K562 (cell line): Measurements from ENCODE around the gene MSH3. TPM values are rescaled to one million over a fixed set of nuclear protein-coding genes. Genes with fewer than 3 reads are reported as not detected.

Source experiments
- ATAC-seq: fragments of 200-7000 bp; cut with Tn5 transposase; 3 replicates; pipeline ENCODE4 v1.9.1; 2020; ENCODE audit warnings: moderate library complexity
- BruUV-seq: library from RNA; stranded (reverse); fragments of 400-500 nt; replicated peaks from 2 replicates; lab custom pipeline; 2021; lab: Mats Ljungman, UMichigan
- CTCF ChIA-PET: fragments of 300-600 bp; formaldehyde crosslinking; extraction: SDS; loops from one replicate; lab custom pipeline; 2021; ENCODE audit warnings: low intra/inter-chr PET ratio; lab: Yijun Ruan, JAX
- POLR2A ChIA-PET: fragments of 300-600, 350-650 bp; sonication (Branson Sonifier 250); formaldehyde crosslinking; extraction: SDS; loops from one replicate; lab custom pipeline; 2021; ENCODE audit warnings: antibody characterized with exemption, inconsistent platforms; lab: Yijun Ruan, JAX
- DNase-seq, 4 experiments: peaks; one replicate each; pipeline versions ENCODE4 v3.0.0 to v3.0.0-alpha.2; 2011 to 2018; ENCODE audit warnings: low spot score in 3 of 4, mixed read lengths in 3 of 4; ENCODE audit errors: extremely low read depth in 1 of 4
- FAIRE-seq: peaks from 2 replicates; lab custom pipeline; 2011; peaks lifted over from hg19 to GRCh38; lab: Jason Lieb, UNC
- H2AFZ ChIP-seq: 2 replicates; pipeline ENCODE4 v1.6.0; 2011; ENCODE audit warnings: low read depth, low read length, control low read depth, inconsistent platforms
- H3K27ac ChIP-seq: fragments of 200-600 bp; 3 replicates; pipeline ENCODE4 v1.8.0; 2011; ENCODE audit warnings: low read depth, mild to moderate bottlenecking, control low read depth, inconsistent platforms, low read length, moderate library complexity, mixed read lengths; ENCODE audit errors: extremely low read depth
- H3K27me3 ChIP-seq, 2 experiments: fragments of 300-600 bp in 1 of 2; 2 replicates in 1 of 2; 3 replicates in 1 of 2; pipeline versions ENCODE4 v1.6.0 to v1.8.0; 2011; ENCODE audit warnings: inconsistent platforms in 2 of 2, low read length in 2 of 2, mild to moderate bottlenecking in 1 of 2, mixed read lengths in 1 of 2, moderate library complexity in 1 of 2; ENCODE audit not compliant: control insufficient read depth in 2 of 2, insufficient read depth in 2 of 2
- H3K36me3 ChIP-seq: fragments of 300-600 bp; 3 replicates; pipeline ENCODE4 v1.8.0; 2011; ENCODE audit warnings: mild to moderate bottlenecking, low read length, inconsistent platforms; ENCODE audit not compliant: control insufficient read depth, insufficient read depth
- H3K4me1 ChIP-seq, 2 experiments: fragments of 200-600 bp in 1 of 2; replicated peaks in 1 of 2; 2 replicates in 1 of 2; 3 replicates in 1 of 2; pipeline versions ENCODE4 v1.5.1 to v1.8.0; 2011; ENCODE audit warnings: inconsistent platforms in 2 of 2, low read length in 2 of 2, mild to moderate bottlenecking in 1 of 2, mixed read lengths in 1 of 2, moderate library complexity in 1 of 2; ENCODE audit not compliant: control insufficient read depth in 2 of 2, insufficient read depth in 2 of 2
- H3K4me2 ChIP-seq: 2 replicates; pipeline ENCODE4 v1.6.1; 2011; ENCODE audit warnings: low read length, control low read depth, inconsistent platforms, mixed read lengths; ENCODE audit not compliant: insufficient read depth
- H3K4me3 ChIP-seq: fragments of 200-600 bp; sonication (generic), shearing (Covaris generic); 2 replicates; pipeline ENCODE4 v1.5.1; 2016; ENCODE audit warnings: control low read depth, inconsistent platforms
- H3K79me2 ChIP-seq: fragments of 200-600 bp; 3 replicates; pipeline ENCODE4 v1.8.0; 2011; ENCODE audit warnings: low read length, inconsistent platforms; ENCODE audit not compliant: control insufficient read depth, insufficient read depth
- H3K9ac ChIP-seq, 2 experiments: 2 replicates each; pipeline versions ENCODE4 v1.6.0 to v1.6.1; 2011; ENCODE audit warnings: low read depth in 2 of 2, low read length in 2 of 2, control low read depth in 1 of 2, inconsistent platforms in 1 of 2, mild to moderate bottlenecking in 1 of 2, mixed read lengths in 1 of 2; ENCODE audit not compliant: insufficient read depth in 1 of 2
- H3K9me1 ChIP-seq: one replicate; pipeline ENCODE4 v1.6.0; 2011; ENCODE audit warnings: inconsistent platforms, mild to moderate bottlenecking, low read length, moderate library complexity; ENCODE audit not compliant: control insufficient read depth, insufficient read depth
- H3K9me3 ChIP-seq: replicated peaks from 2 replicates; pipeline ENCODE4 v1.5.1; 2011; ENCODE audit warnings: low read depth, low read length, inconsistent platforms; ENCODE audit not compliant: control insufficient read depth, insufficient read depth
- H4K20me1 ChIP-seq: replicated peaks from 2 replicates; pipeline ENCODE4 v1.6.1; 2011; ENCODE audit warnings: low read length, inconsistent platforms, mixed read lengths; ENCODE audit not compliant: control insufficient read depth, insufficient read depth
- ASH1L ChIP-seq: fragments of 450-650 bp; IDR thresholded peaks from 2 replicates; pipeline ENCODE4 v1.6.1; 2018; ENCODE audit warnings: borderline replicate concordance, mild to moderate bottlenecking, low read depth; ENCODE audit not compliant: partially characterized antibody
- ATF1 ChIP-seq, 2 experiments: fragments of 450-650 bp in 1 of 2; IDR thresholded peaks; 2 replicates each; pipeline ENCODE4 v1.6.1; 2016; ENCODE audit warnings: missing compliant biosample characterization in 1 of 2, missing genetic modification characterization in 1 of 2
- ATF6 ChIP-seq: sonication (generic); formaldehyde crosslinking; IDR thresholded peaks from 2 replicates; pipeline ENCODE4 v1.4.0; 2020; ENCODE audit warnings: mild to moderate bottlenecking, missing genetic modification reagents
- BRD4 ChIP-seq: fragments of 200-600 bp; sonication (generic); IDR thresholded peaks from 2 replicates; pipeline ENCODE4 v1.6.1; 2017; ENCODE audit warnings: inconsistent platforms
- C11orf30 ChIP-seq: fragments of 450-650 bp; IDR thresholded peaks from 2 replicates; pipeline ENCODE4 v1.6.1; 2016; ENCODE audit warnings: low read depth, mild to moderate bottlenecking
- GTF2A2 ChIP-seq: IDR thresholded peaks from 2 replicates; pipeline ENCODE4 v1.6.1; 2016; ENCODE audit warnings: mild to moderate bottlenecking, missing genetic modification characterization, missing compliant biosample characterization
- HDAC6 ChIP-seq: IDR thresholded peaks from 2 replicates; pipeline ENCODE4 v1.6.1; 2012; ENCODE audit warnings: low read depth, mild to moderate bottlenecking, control low read depth, inconsistent platforms, low read length, moderate library complexity
- IRF2 ChIP-seq: sonication (generic); formaldehyde crosslinking; IDR thresholded peaks from 2 replicates; pipeline ENCODE4 v1.8.1; 2022; ENCODE audit warnings: mild to moderate bottlenecking, missing genetic modification reagents
- KLF1 ChIP-seq: fragments of 450-650 bp; IDR thresholded peaks from 2 replicates; pipeline ENCODE4 v1.6.1; 2016; ENCODE audit warnings: missing genetic modification characterization, missing compliant biosample characterization
- NCOA4 ChIP-seq: fragments of 450-650 bp; IDR thresholded peaks from 2 replicates; pipeline ENCODE4 v1.6.1; 2018; ENCODE audit warnings: mild to moderate bottlenecking; ENCODE audit not compliant: partially characterized antibody
- NR4A1 ChIP-seq, 2 experiments: fragments of 250-450 bp in 1 of 2; fragments of 450-650 bp in 1 of 2; sonication (Bioruptor Pico) in 1 of 2; IDR thresholded peaks; 2 replicates each; pipeline versions ENCODE4 v1.4.0 to v1.6.1; 2016 to 2020; ENCODE audit warnings: mild to moderate bottlenecking in 2 of 2, missing compliant biosample characterization in 1 of 2, missing genetic modification characterization in 1 of 2, moderate library complexity in 1 of 2
- PTTG1 ChIP-seq: fragments of 450-650 bp; IDR thresholded peaks from 2 replicates; pipeline ENCODE4 v1.6.1; 2016; ENCODE audit warnings: low read depth, mild to moderate bottlenecking, missing genetic modification characterization, missing compliant biosample characterization
- RBBP5 ChIP-seq: fragments of 200-600 bp; sonication (generic); IDR thresholded peaks from 2 replicates; pipeline ENCODE4 v1.6.1; 2012; ENCODE audit warnings: borderline replicate concordance, mild to moderate bottlenecking, low read length, control low read depth, inconsistent platforms; ENCODE audit not compliant: insufficient read depth, poor library complexity, severe bottlenecking
- RBM34 ChIP-seq: fragments of 200-400 bp; formaldehyde crosslinking; IDR thresholded peaks from 2 replicates; pipeline ENCODE4 v1.6.1; 2018; ENCODE audit warnings: low read length, borderline replicate concordance; ENCODE audit not compliant: insufficient read depth
- SOX6 ChIP-seq: fragments of 450-650 bp; IDR thresholded peaks from 2 replicates; pipeline ENCODE4 v1.6.1; 2014; ENCODE audit warnings: mild to moderate bottlenecking
- SP1 ChIP-seq: sonication (generic); formaldehyde crosslinking; IDR thresholded peaks from 2 replicates; pipeline ENCODE4 v1.8.1; 2022; ENCODE audit warnings: mild to moderate bottlenecking, missing genetic modification reagents
- TRIM24 ChIP-seq, 2 experiments: fragments of 450-650 bp; IDR thresholded peaks; 2 replicates each; pipeline ENCODE4 v1.6.1; 2016
- ZBTB17 ChIP-seq: fragments of 450-650 bp; formaldehyde crosslinking; IDR thresholded peaks from 2 replicates; pipeline ENCODE4 v1.4.0; 2020; ENCODE audit warnings: mild to moderate bottlenecking
- ZNF232 ChIP-seq: sonication (generic); formaldehyde crosslinking; IDR thresholded peaks from 2 replicates; pipeline ENCODE4 v1.8.0; 2022; ENCODE audit warnings: mild to moderate bottlenecking, missing genetic modification reagents
- ZNF764 ChIP-seq: fragments of 250-450 bp; sonication (Bioruptor Pico); IDR thresholded peaks from 2 replicates; pipeline ENCODE4 v1.4.0; 2020; ENCODE audit warnings: low read depth, mild to moderate bottlenecking, moderate library complexity
- WGBS: fragments of 100-300 bp; shearing (Covaris generic); methylation state at CpG from one replicate; pipeline ENCODE4 v1.1.6; 2016; ENCODE audit warnings: low coverage, mixed read lengths; ENCODE audit not compliant: insufficient coverage; ENCODE audit errors: missing lambda C conversion rate; 5-methylcytosine and 5-hydroxymethylcytosine counted together
- in situ Hi-C: fragments of 300-500 bp; cut with MboI; formaldehyde crosslinking; loops from 4 replicates; pipeline ENCODE4 v1.15.0; 2018; ENCODE audit warnings: inconsistent platforms, mixed read lengths
- intact Hi-C: fragments of 100-400 bp; cut with micrococcal nuclease; formaldehyde crosslinking; loops from 2 replicates; pipeline ENCODE4 v1.14.2; 2022
- polyA plus RNA-seq, 8 experiments: library from polyadenylated mRNA; depleted of rRNA in 4 of 8; stranded (reverse) in 5 of 8; unstranded in 3 of 8; fragments of >200 nt; fragmentation: Nextera tagmentation in 2 of 8; fragmentation: Illumina TruSeq in 1 of 8; extraction: Ambion mirVana in 2 of 8; extraction: Trizol in 1 of 8; gene quantifications; 2 replicates each; pipeline versions ENCODE4 v1.2.1 to v1.2.3, GENCODE V29; 2011 to 2014; ENCODE audit warnings: inconsistent platforms in 1 of 8, missing spikeins in 1 of 8
- total RNA-seq, 7 experiments: library from RNA; depleted of rRNA in 6 of 7; stranded (reverse); fragments of >200 nt in 6 of 7; fragmentation: Illumina TruSeq in 2 of 7; extraction: Trizol in 2 of 7; gene quantifications; 2 replicates each; pipeline versions ENCODE4 v1.2.1 to v1.2.3, GENCODE V29; 2011 to 2021; ENCODE audit warnings: low replicate concordance in 1 of 7

MSH3 gene
- total and polyA plus RNA-seq, 9 of the 15 experiments (the other 6 are each of a cell fraction or from before 2014, with no cell fraction given) = 3.9 to 17.2 (median 13.2) TPM

GRCh38 chr5:80853413-80853812, 199.0 kb downstream of the MSH3 start:
- no peak for ATAC-seq
- no peaks in the 10 kb centered on the region; the same call in none of the 2 replicates for H3K9me3 ChIP-seq
- no peak for DNase-seq
- no peaks in the 10 kb centered on the region for H3K79me2 ChIP-seq
- H3K4me2 ChIP-seq = no peak overlapping the region
- no peak overlapping the region for H3K4me3 ChIP-seq
- 52% methylated on average over 2 of the region's 2 CpGs for WGBS
- CTCF ChIA-PET = no interaction called here
- H3K4me1 ChIP-seq = no peaks in the 10 kb centered on the region
- TF ChIP-seq RBM34 (no peak), ATF1 (CRISPR knock-in tag; IDR thresholded peaks at IDR 0.05) (no peak), ATF1 (tag; IDR thresholded peaks at IDR 0.05) (no peak), NCOA4 (no peak), ASH1L (no peak), ATF6 (CRISPR knock-in tag) (no peak), PTTG1 (no peak), HDAC6 (no peak), SP1 (CRISPR knock-in tag) (no peak), NR4A1 (CRISPR knock-in tag; IDR thresholded peaks at IDR 0.05) (no peak), NR4A1 (tag; IDR thresholded peaks at IDR 0.05) (no peak), C11orf30 (no peak), IRF2 (no peak), TRIM24 (IDR thresholded peaks at IDR 0.05) (no peak), SOX6 (no peak), BRD4 (no peak), GTF2A2 (no peak), KLF1 (tag) (no peak), RBBP5 (no peak), ZNF764 (CRISPR knock-in tag) (no peak), ZBTB17 (CRISPR knock-in tag) (no peak), ZNF232 (no peak)
- H3K9ac ChIP-seq = no peak overlapping the region
- BruUV-seq = no TSS peak
- H3K9me1 ChIP-seq = no peaks in the 10 kb centered on the region
- intact Hi-C loops = no loop called here
- H3K27me3 ChIP-seq = no peaks in the 10 kb centered on the region
- in situ Hi-C loops = no loop called here
- POLR2A ChIA-PET = no interaction called here
- no peak for FAIRE-seq
- H4K20me1 ChIP-seq = no peaks in the 10 kb centered on the region
- no peak overlapping the region for H3K27ac ChIP-seq
- no peak overlapping the region for H2AFZ ChIP-seq
- peaks cover 11% of the 10 kb centered on the region; the same call in 1 of the 3 replicates for H3K36me3 ChIP-seq
